K562 (cell line): ENCODE data around the gene TMEM139. TPM values are rescaled to one million over a fixed set of nuclear protein-coding genes. Genes with fewer than 3 reads are reported as not detected.

Source experiments
- ATAC-seq: fragments of 200-7000 bp; cut with Tn5 transposase; 3 replicates; pipeline ENCODE4 v1.9.1; 2020; ENCODE audit warnings: moderate library complexity
- BruUV-seq: library from RNA; stranded (reverse); fragments of 400-500 nt; replicated peaks from 2 replicates; lab custom pipeline; 2021; lab: Mats Ljungman, UMichigan
- CTCF ChIA-PET: fragments of 300-600 bp; formaldehyde crosslinking; extraction: SDS; loops from one replicate; lab custom pipeline; 2021; ENCODE audit warnings: low intra/inter-chr PET ratio; lab: Yijun Ruan, JAX
- POLR2A ChIA-PET: fragments of 300-600, 350-650 bp; sonication (Branson Sonifier 250); formaldehyde crosslinking; extraction: SDS; loops from one replicate; lab custom pipeline; 2021; ENCODE audit warnings: antibody characterized with exemption, inconsistent platforms; lab: Yijun Ruan, JAX
- DNase-seq, 4 experiments: peaks; one replicate each; pipeline versions ENCODE4 v3.0.0 to v3.0.0-alpha.2; 2011 to 2018; ENCODE audit warnings: low spot score in 3 of 4, mixed read lengths in 3 of 4; ENCODE audit errors: extremely low read depth in 1 of 4
- FAIRE-seq: peaks from 2 replicates; lab custom pipeline; 2011; peaks lifted over from hg19 to GRCh38; lab: Jason Lieb, UNC
- H2AFZ ChIP-seq: 2 replicates; pipeline ENCODE4 v1.6.0; 2011; ENCODE audit warnings: low read depth, low read length, control low read depth, inconsistent platforms
- H3K27ac ChIP-seq: fragments of 200-600 bp; 3 replicates; pipeline ENCODE4 v1.8.0; 2011; ENCODE audit warnings: low read depth, mild to moderate bottlenecking, control low read depth, inconsistent platforms, low read length, moderate library complexity, mixed read lengths; ENCODE audit errors: extremely low read depth
- H3K27me3 ChIP-seq, 2 experiments: fragments of 300-600 bp in 1 of 2; 2 replicates in 1 of 2; 3 replicates in 1 of 2; pipeline versions ENCODE4 v1.6.0 to v1.8.0; 2011; ENCODE audit warnings: inconsistent platforms in 2 of 2, low read length in 2 of 2, mild to moderate bottlenecking in 1 of 2, mixed read lengths in 1 of 2, moderate library complexity in 1 of 2; ENCODE audit not compliant: control insufficient read depth in 2 of 2, insufficient read depth in 2 of 2
- H3K36me3 ChIP-seq: fragments of 300-600 bp; 3 replicates; pipeline ENCODE4 v1.8.0; 2011; ENCODE audit warnings: mild to moderate bottlenecking, low read length, inconsistent platforms; ENCODE audit not compliant: control insufficient read depth, insufficient read depth
- H3K4me1 ChIP-seq, 2 experiments: fragments of 200-600 bp in 1 of 2; replicated peaks in 1 of 2; 2 replicates in 1 of 2; 3 replicates in 1 of 2; pipeline versions ENCODE4 v1.5.1 to v1.8.0; 2011; ENCODE audit warnings: inconsistent platforms in 2 of 2, low read length in 2 of 2, mild to moderate bottlenecking in 1 of 2, mixed read lengths in 1 of 2, moderate library complexity in 1 of 2; ENCODE audit not compliant: control insufficient read depth in 2 of 2, insufficient read depth in 2 of 2
- H3K4me2 ChIP-seq: 2 replicates; pipeline ENCODE4 v1.6.1; 2011; ENCODE audit warnings: low read length, control low read depth, inconsistent platforms, mixed read lengths; ENCODE audit not compliant: insufficient read depth
- H3K4me3 ChIP-seq: fragments of 200-600 bp; sonication (generic), shearing (Covaris generic); 2 replicates; pipeline ENCODE4 v1.5.1; 2016; ENCODE audit warnings: control low read depth, inconsistent platforms
- H3K79me2 ChIP-seq: fragments of 200-600 bp; 3 replicates; pipeline ENCODE4 v1.8.0; 2011; ENCODE audit warnings: low read length, inconsistent platforms; ENCODE audit not compliant: control insufficient read depth, insufficient read depth
- H3K9ac ChIP-seq, 2 experiments: 2 replicates each; pipeline versions ENCODE4 v1.6.0 to v1.6.1; 2011; ENCODE audit warnings: low read depth in 2 of 2, low read length in 2 of 2, control low read depth in 1 of 2, inconsistent platforms in 1 of 2, mild to moderate bottlenecking in 1 of 2, mixed read lengths in 1 of 2; ENCODE audit not compliant: insufficient read depth in 1 of 2
- H3K9me1 ChIP-seq: one replicate; pipeline ENCODE4 v1.6.0; 2011; ENCODE audit warnings: inconsistent platforms, mild to moderate bottlenecking, low read length, moderate library complexity; ENCODE audit not compliant: control insufficient read depth, insufficient read depth
- H3K9me3 ChIP-seq: replicated peaks from 2 replicates; pipeline ENCODE4 v1.5.1; 2011; ENCODE audit warnings: low read depth, low read length, inconsistent platforms; ENCODE audit not compliant: control insufficient read depth, insufficient read depth
- H4K20me1 ChIP-seq: replicated peaks from 2 replicates; pipeline ENCODE4 v1.6.1; 2011; ENCODE audit warnings: low read length, inconsistent platforms, mixed read lengths; ENCODE audit not compliant: control insufficient read depth, insufficient read depth
- BDP1 ChIP-seq: IDR thresholded peaks from 3 replicates; pipeline ENCODE4 v1.6.1; 2011; ENCODE audit not compliant: insufficient read length, insufficient read depth
- CCNT2 ChIP-seq: IDR thresholded peaks from 2 replicates; pipeline ENCODE4 v1.6.1; 2011; ENCODE audit warnings: borderline replicate concordance, low read depth, mild to moderate bottlenecking, moderate library complexity, mixed read lengths, low read length; ENCODE audit not compliant: insufficient read length; ENCODE audit errors: extremely low read depth
- E4F1 ChIP-seq: fragments of 250-450 bp; sonication (Bioruptor Pico); IDR thresholded peaks from 2 replicates; pipeline ENCODE4 v1.5.0; 2021; ENCODE audit warnings: mild to moderate bottlenecking, borderline replicate concordance
- HNRNPL ChIP-seq: fragments of 200-400 bp; formaldehyde crosslinking; IDR thresholded peaks from 2 replicates; pipeline ENCODE4 v1.6.1; 2017; ENCODE audit warnings: low read depth, mild to moderate bottlenecking, low read length
- L3MBTL2 ChIP-seq: fragments of 450-650 bp; IDR thresholded peaks from 2 replicates; pipeline ENCODE4 v1.6.1; 2016; ENCODE audit warnings: mild to moderate bottlenecking, moderate library complexity
- LEF1 ChIP-seq: fragments of 450-650 bp; IDR thresholded peaks from 2 replicates; pipeline ENCODE4 v1.6.1; 2016; ENCODE audit warnings: mild to moderate bottlenecking
- NBN ChIP-seq: fragments of 450-650 bp; IDR thresholded peaks from 2 replicates; pipeline ENCODE4 v1.6.1; 2016; ENCODE audit warnings: low read depth, mild to moderate bottlenecking
- NRF1 ChIP-seq, 2 experiments: fragments of 450-650 bp; IDR thresholded peaks in 1 of 2; conservative IDR thresholded peaks in 1 of 2; 2 replicates each; pipeline ENCODE4 v1.6.1; 2014; ENCODE audit warnings: mild to moderate bottlenecking in 2 of 2
- PTRF ChIP-seq: fragments of 450-650 bp; IDR thresholded peaks from 2 replicates; pipeline ENCODE4 v1.6.1; 2016; ENCODE audit warnings: mild to moderate bottlenecking, missing genetic modification characterization, missing compliant biosample characterization
- PTTG1 ChIP-seq: fragments of 450-650 bp; IDR thresholded peaks from 2 replicates; pipeline ENCODE4 v1.6.1; 2016; ENCODE audit warnings: low read depth, mild to moderate bottlenecking, missing genetic modification characterization, missing compliant biosample characterization
- RBM22 ChIP-seq: fragments of 200-400 bp; formaldehyde crosslinking; IDR thresholded peaks from 2 replicates; pipeline ENCODE4 v1.6.1; 2018; ENCODE audit warnings: low read length, low read depth; ENCODE audit not compliant: poor library complexity, severe bottlenecking
- ZBTB2 ChIP-seq: fragments of 450-650 bp; IDR thresholded peaks from 2 replicates; pipeline ENCODE4 v1.6.1; 2016; ENCODE audit warnings: antibody characterized with exemption
- ZNF76 ChIP-seq: fragments of 250-450 bp; sonication (Bioruptor Pico); IDR thresholded peaks from 2 replicates; pipeline ENCODE4 v1.4.0; 2020; ENCODE audit warnings: mild to moderate bottlenecking, moderate library complexity, borderline replicate concordance
- WGBS: fragments of 100-300 bp; shearing (Covaris generic); methylation state at CpG from one replicate; pipeline ENCODE4 v1.1.6; 2016; ENCODE audit warnings: low coverage, mixed read lengths; ENCODE audit not compliant: insufficient coverage; ENCODE audit errors: missing lambda C conversion rate; 5-methylcytosine and 5-hydroxymethylcytosine counted together
- in situ Hi-C: fragments of 300-500 bp; cut with MboI; formaldehyde crosslinking; loops from 4 replicates; pipeline ENCODE4 v1.15.0; 2018; ENCODE audit warnings: inconsistent platforms, mixed read lengths
- intact Hi-C: fragments of 100-400 bp; cut with micrococcal nuclease; formaldehyde crosslinking; loops from 2 replicates; pipeline ENCODE4 v1.14.2; 2022
- polyA plus RNA-seq, 8 experiments: library from polyadenylated mRNA; depleted of rRNA in 4 of 8; stranded (reverse) in 5 of 8; unstranded in 3 of 8; fragments of >200 nt; fragmentation: Nextera tagmentation in 2 of 8; fragmentation: Illumina TruSeq in 1 of 8; extraction: Ambion mirVana in 2 of 8; extraction: Trizol in 1 of 8; gene quantifications; 2 replicates each; pipeline versions ENCODE4 v1.2.1 to v1.2.3, GENCODE V29; 2011 to 2014; ENCODE audit warnings: inconsistent platforms in 1 of 8, missing spikeins in 1 of 8
- total RNA-seq, 7 experiments: library from RNA; depleted of rRNA in 6 of 7; stranded (reverse); fragments of >200 nt in 6 of 7; fragmentation: Illumina TruSeq in 2 of 7; extraction: Trizol in 2 of 7; gene quantifications; 2 replicates each; pipeline versions ENCODE4 v1.2.1 to v1.2.3, GENCODE V29; 2011 to 2021; ENCODE audit warnings: low replicate concordance in 1 of 7
- TF ChIP-seq, protein P1 (sequence below): sonication (generic); formaldehyde crosslinking; IDR thresholded peaks from 2 replicates; pipeline ENCODE4 v1.8.1; 2023; ENCODE audit warnings: mild to moderate bottlenecking, missing genetic modification reagents

TMEM139 gene
- total and polyA plus RNA-seq, 9 of the 15 experiments (the other 6 are each of a cell fraction or from before 2014, with no cell fraction given), result 0.27 to 1.8 (median 0.79) TPM

GRCh38 chr7:143235561-143235960 lies 49.2 kb upstream of the TMEM139 start (continued):
- no peak for TF ChIP-seq E4F1 (CRISPR knock-in tag)
- no peak for TF ChIP-seq LEF1
- no peak for TF ChIP-seq RBM22
- no peak for TF ChIP-seq ZNF76

- ChIA-PET POLR2A (no interaction called here), CTCF (no interaction called here)
- DNase-seq (no peak), FAIRE-seq (no peak), ATAC-seq (no peak)
- BruUV-seq, result no TSS peak
- intact Hi-C loops, result no loop called here
- Histone ChIP-seq H3K9me1 (no peaks in the 10 kb centered on the region), H3K4me1 (no peaks in the 10 kb centered on the region), H3K4me2 (no peak overlapping the region), H3K36me3 (no peaks in the 10 kb centered on the region), H3K27ac (no peak overlapping the region), H4K20me1 (no peaks in the 10 kb centered on the region), H2AFZ (no peak overlapping the region), H3K27me3 (no peaks in the 10 kb centered on the region), H3K4me3 (no peak overlapping the region), H3K9ac (no peak overlapping the region), H3K79me2 (no peaks in the 10 kb centered on the region), H3K9me3 (peaks cover 3% of the 10 kb centered on the region)
- WGBS, result 0% methylated on average over 3 of the region's 3 CpGs
- in situ Hi-C loops, result no loop called here
- TF ChIP-seq CCNT2 (no peak), PTRF (tag) (no peak), PTTG1 (tag) (no peak), NBN (no peak), NRF1 (conservative IDR thresholded peaks at IDR 0.05 in 1 of 2, IDR thresholded peaks at IDR 0.05 in 1 of 2) (no peak), HNRNPL (no peak), L3MBTL2 (no peak), ZBTB2 (no peak), BDP1 (no peak)
- TF ChIP-seq, protein P1, sequence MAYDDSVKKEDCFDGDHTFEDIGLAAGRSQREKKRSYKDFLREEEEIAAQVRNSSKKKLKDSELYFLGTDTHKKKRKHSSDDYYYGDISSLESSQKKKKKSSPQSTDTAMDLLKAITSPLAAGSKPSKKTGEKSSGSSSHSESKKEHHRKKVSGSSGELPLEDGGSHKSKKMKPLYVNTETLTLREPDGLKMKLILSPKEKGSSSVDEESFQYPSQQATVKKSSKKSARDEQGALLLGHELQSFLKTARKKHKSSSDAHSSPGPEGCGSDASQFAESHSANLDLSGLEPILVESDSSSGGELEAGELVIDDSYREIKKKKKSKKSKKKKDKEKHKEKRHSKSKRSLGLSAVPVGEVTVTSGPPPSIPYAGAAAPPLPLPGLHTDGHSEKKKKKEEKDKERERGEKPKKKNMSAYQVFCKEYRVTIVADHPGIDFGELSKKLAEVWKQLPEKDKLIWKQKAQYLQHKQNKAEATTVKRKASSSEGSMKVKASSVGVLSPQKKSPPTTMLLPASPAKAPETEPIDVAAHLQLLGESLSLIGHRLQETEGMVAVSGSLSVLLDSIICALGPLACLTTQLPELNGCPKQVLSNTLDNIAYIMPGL (CRISPR knock-in tag), result no peak
Observed at GRCh38 chr7:143236408-143236990, 48.3 kb upstream of the TMEM139 start.
